ENCODE measurements around the gene RB1. TPM values are rescaled to one million over a fixed set of nuclear protein-coding genes. Genes with fewer than 3 reads are reported as not detected.
A peak's percentile ranks its signal among the peaks of the same experiment; 100 is the strongest.

RB1 gene
- total RNA-seq (10 to 100 TPM; 22.4 to 52.1 (median 28.4) TPM), polyA plus RNA-seq (10 to 100 TPM in 1 of 2 donors, 1 to 10 TPM in 1; 8.5 to 21.4 TPM)
- long read RNA-seq, donor 1, full-length matches to known transcripts = 11 of 23 reads
- long read RNA-seq, donor 1, partial matches to known transcripts = 3 of 23 reads
- long read RNA-seq, donor 1, other reads (novel, unspliced or antisense) = 9 of 23 reads
- long read RNA-seq, donor 2, full-length matches to known transcripts = 18 of 34 reads
- long read RNA-seq, donor 2, partial matches to known transcripts = 13 of 34 reads
- long read RNA-seq, donor 2, other reads (novel, unspliced or antisense) = 3 of 34 reads
- long read RNA-seq, donor 3, full-length matches to known transcripts = 7 of 16 reads
- long read RNA-seq, donor 3, partial matches to known transcripts = 5 of 16 reads
- long read RNA-seq, donor 3, other reads (novel, unspliced or antisense) = 4 of 16 reads

DNA sequence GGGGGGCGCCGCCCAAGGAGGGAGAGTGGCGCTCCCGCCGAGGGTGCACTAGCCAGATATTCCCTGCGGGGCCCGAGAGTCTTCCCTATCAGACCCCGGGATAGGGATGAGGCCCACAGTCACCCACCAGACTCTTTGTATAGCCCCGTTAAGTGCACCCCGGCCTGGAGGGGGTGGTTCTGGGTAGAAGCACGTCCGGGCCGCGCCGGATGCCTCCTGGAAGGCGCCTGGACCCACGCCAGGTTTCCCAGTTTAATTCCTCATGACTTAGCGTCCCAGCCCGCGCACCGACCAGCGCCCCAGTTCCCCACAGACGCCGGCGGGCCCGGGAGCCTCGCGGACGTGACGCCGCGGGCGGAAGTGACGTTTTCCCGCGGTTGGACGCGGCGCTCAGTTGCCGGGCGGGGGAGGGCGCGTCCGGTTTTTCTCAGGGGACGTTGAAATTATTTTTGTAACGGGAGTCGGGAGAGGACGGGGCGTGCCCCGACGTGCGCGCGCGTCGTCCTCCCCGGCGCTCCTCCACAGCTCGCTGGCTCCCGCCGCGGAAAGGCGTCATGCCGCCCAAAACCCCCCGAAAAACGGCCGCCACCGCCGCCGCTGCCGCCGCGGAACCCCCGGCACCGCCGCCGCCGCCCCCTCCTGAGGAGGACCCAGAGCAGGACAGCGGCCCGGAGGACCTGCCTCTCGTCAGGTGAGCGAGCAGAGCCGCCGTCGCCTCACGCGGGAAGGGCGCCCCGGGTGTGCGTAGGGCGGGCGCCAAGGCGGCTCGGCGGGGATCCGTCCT, at the start of gene RB1:
TSS of gene RB1 (plus strand) at position 393 of the 784 bp plus-strand sequence. CDS start at position 555, 162 bp downstream.
- H3K9me3 ChIP-seq = no peaks in the 10 kb centered on the region
- peaks cover 0 to 37% (median 27%) of the 10 kb centered on the region in 12 donors for H3K4me1 ChIP-seq
- intact Hi-C loops (cut with DNase I) = loop anchor here in 9 of 10 donors (1.0 to 10.0 kb wide), 12 partner anchors 46 to 208 kb away; partner anchors contain the start of genes ITM2B (in 2 of the 9) and MED4 (in 2 of the 9)
- H3K36me3 ChIP-seq = peaks cover 0 to 19% (median 12%) of the 10 kb centered on the region in 9 donors
- TF ChIP-seq POLR2A (IDR thresholded peaks at IDR 0.05) = peak; percentile 78 to 96
- TF ChIP-seq, protein P1, sequence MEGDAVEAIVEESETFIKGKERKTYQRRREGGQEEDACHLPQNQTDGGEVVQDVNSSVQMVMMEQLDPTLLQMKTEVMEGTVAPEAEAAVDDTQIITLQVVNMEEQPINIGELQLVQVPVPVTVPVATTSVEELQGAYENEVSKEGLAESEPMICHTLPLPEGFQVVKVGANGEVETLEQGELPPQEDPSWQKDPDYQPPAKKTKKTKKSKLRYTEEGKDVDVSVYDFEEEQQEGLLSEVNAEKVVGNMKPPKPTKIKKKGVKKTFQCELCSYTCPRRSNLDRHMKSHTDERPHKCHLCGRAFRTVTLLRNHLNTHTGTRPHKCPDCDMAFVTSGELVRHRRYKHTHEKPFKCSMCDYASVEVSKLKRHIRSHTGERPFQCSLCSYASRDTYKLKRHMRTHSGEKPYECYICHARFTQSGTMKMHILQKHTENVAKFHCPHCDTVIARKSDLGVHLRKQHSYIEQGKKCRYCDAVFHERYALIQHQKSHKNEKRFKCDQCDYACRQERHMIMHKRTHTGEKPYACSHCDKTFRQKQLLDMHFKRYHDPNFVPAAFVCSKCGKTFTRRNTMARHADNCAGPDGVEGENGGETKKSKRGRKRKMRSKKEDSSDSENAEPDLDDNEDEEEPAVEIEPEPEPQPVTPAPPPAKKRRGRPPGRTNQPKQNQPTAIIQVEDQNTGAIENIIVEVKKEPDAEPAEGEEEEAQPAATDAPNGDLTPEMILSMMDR (IDR thresholded peaks at IDR 0.05) = no peak
- peak within 1 kb of the TSS; percentile 97 to 100 (median 100) for H3K27ac ChIP-seq
- no peaks in the 10 kb centered on the region for H3K27me3 ChIP-seq
- WGBS, 4 donors = 0 to 1% (median 0%) methylated on average over 31 to 96 of the region's 96 CpGs
- peak within 1 kb of the TSS; percentile 76 to 99 (median 94) for H3K4me3 ChIP-seq
- peak; percentile 94 to 96 (median 96) for DNase-seq
- ATAC-seq = peak; percentile 90 to 97 (median 96)

DNA sequence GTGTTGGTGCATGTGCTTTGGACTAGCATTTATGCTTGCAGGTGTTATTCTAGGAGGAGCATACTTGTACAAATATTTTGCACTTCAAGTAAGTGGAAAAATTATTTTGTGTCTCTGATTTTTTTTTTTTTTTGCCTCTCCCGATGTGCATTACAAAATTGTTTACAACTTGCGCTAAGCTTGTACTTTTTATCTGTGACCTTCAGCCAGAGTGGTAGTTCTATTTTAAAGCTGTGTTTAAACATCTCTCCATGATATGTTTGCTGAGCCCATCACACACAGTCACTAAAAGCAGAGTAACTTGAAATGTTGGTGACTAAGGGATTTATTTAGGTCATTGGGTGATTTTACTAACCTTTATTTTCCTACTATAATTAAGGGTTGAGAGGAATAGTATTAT, 49.7 kb upstream of the RB1 start:
- H3K9me3 ChIP-seq = no peaks in the 10 kb centered on the region
- TF ChIP-seq, protein P1 (IDR thresholded peaks at IDR 0.05) = no peak
- H3K4me3 ChIP-seq = no peak overlapping the region
- intact Hi-C loops (cut with DNase I) = loop anchor here in 1 of 10 donors (2.0 kb wide), 1 partner anchor 15 kb away; no protein-coding TSS in a partner anchor
- no peaks in the 10 kb centered on the region for H3K27me3 ChIP-seq
- peak in 3 of 4 donors; percentile 65 to 78 (median 68) for ATAC-seq
- WGBS, 4 donors = 41 to 55% (median 48%) methylated on average over 2 of the region's 2 CpGs
- peaks cover 6 to 77% (median 52%) of the 10 kb centered on the region in 12 donors for H3K4me1 ChIP-seq
- no peak for DNase-seq
- H3K27ac ChIP-seq = peak overlapping the region; percentile 7 to 69 (median 45)
- peaks cover 0 to 62% (median 53%) of the 10 kb centered on the region in 9 donors for H3K36me3 ChIP-seq

DNA sequence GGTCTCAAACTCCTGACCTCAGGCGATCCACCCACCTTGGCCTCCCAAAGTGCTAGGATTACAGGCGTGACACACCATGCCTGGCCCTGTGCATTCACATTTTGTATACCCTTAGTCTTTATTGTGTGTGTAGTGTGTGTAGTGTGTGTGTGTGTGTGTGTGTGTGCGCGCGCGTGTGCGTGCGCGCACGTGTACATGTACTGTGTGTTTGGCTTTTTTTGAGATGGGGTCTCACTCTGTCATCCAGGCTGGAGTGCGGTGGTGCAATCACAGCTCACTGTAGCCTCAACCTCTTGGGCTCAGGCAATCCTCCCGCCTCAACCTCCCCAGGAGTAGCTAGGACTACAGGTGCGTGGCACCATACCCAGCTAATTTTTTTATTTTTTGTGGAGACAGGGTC, 48.5 kb upstream of the RB1 start:
- ATAC-seq (peak in 1 of 4 donors; percentile 10), DNase-seq (no peak)
- peaks cover 6 to 73% (median 43%) of the 10 kb centered on the region in 12 donors for H3K4me1 ChIP-seq
- 95 to 97% (median 96%) methylated on average over 13 of the region's 13 CpGs for WGBS, 4 donors
- intact Hi-C loops (cut with DNase I) = loop anchor here in 1 of 10 donors (5.0 kb wide), 1 partner anchor 47 kb away; the partner anchor contains the start of gene RB1
- no peaks in the 10 kb centered on the region for H3K9me3 ChIP-seq
- TF ChIP-seq POLR2A (IDR thresholded peaks at IDR 0.05) = no peak
- TF ChIP-seq, protein P1 (IDR thresholded peaks at IDR 0.05) = no peak
- peak overlapping the region in 4 of 12 donors; percentile 40 to 69 (median 64) for H3K27ac ChIP-seq
- H3K36me3 ChIP-seq = peaks cover 0 to 74% (median 65%) of the 10 kb centered on the region in 9 donors
- H3K4me3 ChIP-seq = no peak overlapping the region
- H3K27me3 ChIP-seq = no peaks in the 10 kb centered on the region
